Caco-2 (cell line): ENCODE data around the gene OR1K1. TPM values are rescaled to one million over a fixed set of nuclear protein-coding genes. Genes with fewer than 3 reads are reported as not detected.

Source experiments
- BruUV-seq: library from RNA; stranded (reverse); fragments of 400-500 nt; replicated peaks from 2 replicates; lab custom pipeline; 2021; lab: Mats Ljungman, UMichigan
- CTCF ChIA-PET: fragments of 300-600 bp; sonication (Branson Sonifier 250); formaldehyde crosslinking; loops from one replicate; lab custom pipeline; 2022; ENCODE audit warnings: antibody characterized with exemption; lab: Charles Lee
- POLR2A ChIA-PET: fragments of 300-600 bp; sonication (Branson Sonifier 250); formaldehyde crosslinking; loops from one replicate; lab custom pipeline; 2022; ENCODE audit warnings: antibody characterized with exemption; lab: Charles Lee
- DNase-seq, 2 experiments: peaks; one replicate each; pipeline versions ENCODE4 v3.0.0 to v3.0.0-alpha.2; 2020 to 2022
- H3K27me3 ChIP-seq: replicated peaks from 2 replicates; pipeline ENCODE4 v1.6.0; 2011; ENCODE audit warnings: low read length; ENCODE audit not compliant: control insufficient read depth, insufficient read depth
- H3K36me3 ChIP-seq: 2 replicates; pipeline ENCODE4 v1.5.1; 2011; ENCODE audit warnings: low read length; ENCODE audit not compliant: control insufficient read depth, insufficient read depth
- H3K4me1 ChIP-seq: fragments of 250-450 bp; sonication (Bioruptor Pico); 2 replicates; pipeline ENCODE4 v1.5.1; 2020; ENCODE audit warnings: mild to moderate bottlenecking
- H3K4me3 ChIP-seq: 2 replicates; pipeline ENCODE4 v1.5.1; 2011; ENCODE audit warnings: low read depth, mild to moderate bottlenecking, control low read depth, low read length
- H3K9me3 ChIP-seq: fragments of 250-450 bp; sonication (Bioruptor Pico); 2 replicates; pipeline ENCODE4 v1.5.1; 2020; ENCODE audit warnings: mild to moderate bottlenecking, moderate library complexity
- H3K27ac Mint-ChIP-seq: one replicate; pipeline ENCODE4 v1.8.0; 2022; ENCODE audit warnings: mixed read lengths; ENCODE audit not compliant: unreplicated experiment
- H3K27me3 Mint-ChIP-seq: one replicate; pipeline ENCODE4 v1.8.0; 2022; ENCODE audit warnings: mixed read lengths; ENCODE audit not compliant: insufficient read depth, unreplicated experiment
- H3K36me3 Mint-ChIP-seq: one replicate; pipeline ENCODE4 v1.8.0; 2022; ENCODE audit warnings: mild to moderate bottlenecking, mixed read lengths; ENCODE audit not compliant: insufficient read depth, unreplicated experiment
- H3K4me1 Mint-ChIP-seq: one replicate; pipeline ENCODE4 v1.8.0; 2022; ENCODE audit warnings: low read depth, mixed read lengths; ENCODE audit not compliant: unreplicated experiment
- H3K4me3 Mint-ChIP-seq: one replicate; pipeline ENCODE4 v1.8.0; 2022; ENCODE audit warnings: mild to moderate bottlenecking, moderate library complexity, mixed read lengths; ENCODE audit not compliant: unreplicated experiment
- H3K9me3 Mint-ChIP-seq: one replicate; pipeline ENCODE4 v1.8.0; 2022; ENCODE audit warnings: mixed read lengths; ENCODE audit not compliant: unreplicated experiment
- CTCF ChIP-seq, 2 experiments: fragments of 200-600 bp in 1 of 2; IDR thresholded peaks; 1 replicate in 1 of 2; 2 replicates in 1 of 2; pipeline versions ENCODE4 v1.5.1 to v1.8.0; 2011 to 2022; ENCODE audit warnings: antibody characterized with exemption in 1 of 2, control low read depth in 1 of 2, inconsistent platforms in 1 of 2, low read depth in 1 of 2, low read length in 1 of 2, mild to moderate bottlenecking in 1 of 2, moderate library complexity in 1 of 2; ENCODE audit not compliant: insufficient read depth in 1 of 2, severe bottlenecking in 1 of 2, unreplicated experiment in 1 of 2
- intact Hi-C: fragments of 100-400 bp; cut with micrococcal nuclease; formaldehyde crosslinking; loops from one replicate; pipeline ENCODE4 v1.10.0; 2022; ENCODE audit not compliant: unreplicated experiment
- total RNA-seq: library from RNA; stranded (reverse); gene quantifications from 2 replicates; pipeline ENCODE4 v1.2.3, GENCODE V29; 2022

The OR1K1 gene
- total RNA-seq, 1 experiment from 2014 or later: not detected

GRCh38 chr9:122841501-122841900 lies 41.6 kb downstream of the OR1K1 start:
- no peaks in the 10 kb centered on the region for H3K4me1 Mint-ChIP-seq
- CTCF ChIA-PET: no interaction called here
- POLR2A ChIA-PET: no interaction called here
- no peak overlapping the region for H3K27ac Mint-ChIP-seq
- no TSS peak for BruUV-seq
- H3K36me3 Mint-ChIP-seq: peaks cover 11% of the 10 kb centered on the region
- no peaks in the 10 kb centered on the region for H3K9me3 Mint-ChIP-seq
- no peaks in the 10 kb centered on the region for H3K36me3 ChIP-seq
- intact Hi-C loops: no loop called here
- H3K27me3 Mint-ChIP-seq: no peaks in the 10 kb centered on the region
- no peaks in the 10 kb centered on the region for H3K9me3 ChIP-seq
- H3K27me3 ChIP-seq: no peaks in the 10 kb centered on the region
- H3K4me3 ChIP-seq: no peak overlapping the region
- H3K4me1 ChIP-seq: no peaks in the 10 kb centered on the region
- no peak for DNase-seq
- H3K4me3 Mint-ChIP-seq: no peak overlapping the region
- TF ChIP-seq CTCF (IDR thresholded peaks at IDR 0.05; ENCODE audit: insufficient read depth in 1 of 2, low read depth in 1 of 2, low read length in 1 of 2, severe bottlenecking in 1 of 2, unreplicated experiment in 1 of 2): no peak

GRCh38 chr9:122844137-122844536 lies 44.2 kb downstream of the OR1K1 start:
- Histone ChIP-seq H3K4me3 (no peak overlapping the region), H3K36me3 (no peaks in the 10 kb centered on the region), H3K9me3 (no peaks in the 10 kb centered on the region), H3K27me3 (no peaks in the 10 kb centered on the region), H3K4me1 (no peaks in the 10 kb centered on the region)
- ChIA-PET CTCF (no interaction called here), POLR2A (no interaction called here)
- no peak overlapping the region for H3K4me3 Mint-ChIP-seq
- H3K36me3 Mint-ChIP-seq: peaks cover 28% of the 10 kb centered on the region
- no peak for TF ChIP-seq CTCF (IDR thresholded peaks at IDR 0.05; ENCODE audit: insufficient read depth in 1 of 2, low read depth in 1 of 2, low read length in 1 of 2, severe bottlenecking in 1 of 2, unreplicated experiment in 1 of 2)
- no peaks in the 10 kb centered on the region for H3K9me3 Mint-ChIP-seq
- DNase-seq: no peak
- H3K27me3 Mint-ChIP-seq: no peaks in the 10 kb centered on the region
- intact Hi-C loops: no loop called here
- H3K27ac Mint-ChIP-seq: no peak overlapping the region
- H3K4me1 Mint-ChIP-seq: no peaks in the 10 kb centered on the region
- BruUV-seq: no TSS peak

- no peaks in the 10 kb centered on the region for H3K4me1 ChIP-seq
- Mint-ChIP-seq H3K9me3 (no peaks in the 10 kb centered on the region), H3K4me3 (no peak overlapping the region), H3K27ac (no peak overlapping the region), H3K4me1 (no peaks in the 10 kb centered on the region), H3K27me3 (no peaks in the 10 kb centered on the region), H3K36me3 (peaks cover 37% of the 10 kb centered on the region)
- H3K4me3 ChIP-seq: no peak overlapping the region
- TF ChIP-seq CTCF (IDR thresholded peaks at IDR 0.05; ENCODE audit: insufficient read depth in 1 of 2, low read depth in 1 of 2, low read length in 1 of 2, severe bottlenecking in 1 of 2, unreplicated experiment in 1 of 2): no peak
- H3K9me3 ChIP-seq: no peaks in the 10 kb centered on the region
- CTCF ChIA-PET: no interaction called here
- POLR2A ChIA-PET: no interaction called here
- intact Hi-C loops: no loop called here
- no peaks in the 10 kb centered on the region for H3K27me3 ChIP-seq
- no TSS peak for BruUV-seq
- DNase-seq: no peak
- H3K36me3 ChIP-seq: no peaks in the 10 kb centered on the region
Measured at GRCh38 chr9:122845116-122845515, 45.2 kb downstream of the OR1K1 start.
